ENCODE measurements around the gene XRCC4.

GRCh38 chr5:83034528-83035207 lies 42.7 kb upstream of the XRCC4 start:
- TF ChIP-seq POLR2A (IDR thresholded peaks at IDR 0.05; ENCODE audit: low read depth, low read length) = no peak
- no peak for TF ChIP-seq POLR2AphosphoS5 (IDR thresholded peaks at IDR 0.05; ENCODE audit: low read depth, low read length)
